GM19455 (cell line): ENCODE measurements around the gene ZNF563.
A peak's percentile ranks its signal among the peaks of the same experiment; 100 is the strongest.
"Not testable (repeated sequence)": the region's sequence is repeated elsewhere in the genome, so short reads cannot be mapped to it uniquely, and the experiment has no call there.

Experiments
- ATAC-seq: cut with Tn5 transposase; IDR thresholded peaks from one replicate; pipeline ENCODE4 v1.9.1; 2021; ENCODE audit not compliant: unreplicated experiment

Gene ZNF563

DNA sequence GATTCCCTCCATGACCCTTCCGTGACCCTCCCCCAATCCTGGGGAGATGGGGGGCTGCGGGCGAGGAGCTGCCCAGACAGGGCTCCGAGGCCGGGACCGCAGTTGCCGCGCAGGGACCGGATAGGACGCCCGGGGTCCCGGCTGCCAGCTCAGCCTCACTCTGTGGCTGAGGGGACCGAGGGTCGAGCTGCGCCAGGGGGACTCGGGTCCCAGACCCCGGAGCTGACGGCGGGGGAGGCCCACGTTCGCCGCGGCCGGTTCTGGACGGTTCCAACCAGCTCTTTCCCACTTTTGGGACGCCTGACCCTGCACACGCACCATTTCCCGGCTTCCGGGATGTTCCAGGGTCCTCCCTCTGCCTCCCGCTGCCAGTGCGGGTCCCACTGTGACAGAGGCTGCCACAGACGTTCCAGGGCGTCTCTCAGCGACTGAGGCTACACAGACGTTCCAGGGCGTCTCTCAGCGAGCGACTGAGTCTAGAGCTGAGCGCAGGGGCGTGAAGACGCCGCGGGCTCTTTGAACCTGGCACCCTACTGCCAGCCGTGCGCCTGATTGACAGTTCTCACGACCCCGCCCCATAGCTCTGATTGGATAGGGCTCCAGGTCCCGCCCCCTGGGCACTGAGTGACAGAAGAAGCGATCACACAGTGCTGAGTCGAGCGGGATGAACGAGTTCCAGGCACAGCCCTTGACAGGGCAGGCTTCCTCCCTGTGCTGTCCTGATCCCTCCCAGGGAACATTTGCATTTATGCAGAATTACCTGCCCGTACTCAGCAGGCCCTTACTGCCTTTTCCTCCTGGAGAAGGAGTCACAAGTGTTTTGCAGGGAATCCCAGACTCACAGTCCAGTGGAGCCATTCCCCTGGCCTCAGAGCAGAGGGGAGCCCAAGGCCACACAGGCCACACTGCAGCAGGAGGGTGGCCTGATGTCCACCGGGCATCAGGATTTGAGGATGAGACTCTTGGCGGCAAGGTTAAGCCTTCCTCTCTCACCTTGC lies at the start of gene ZNF563:
Gene ZNF563 (minus strand): TSS at position 472 of the 998 bp plus-strand sequence. CDS start 151 bp downstream, at position 321.
- ATAC-seq, result peak; percentile 88

- ATAC-seq, result no peak
Observed at GRCh38 chr19:12380444-12380737, 47.0 kb upstream of the ZNF563 start.

- no peak for ATAC-seq
Observed at GRCh38 chr19:12379732-12380443, 46.5 kb upstream of the ZNF563 start.

- no peak for ATAC-seq
Observed at GRCh38 chr19:12374026-12374425, 40.6 kb upstream of the ZNF563 start.

- ATAC-seq, result peak; percentile 95
Observed at GRCh38 chr19:12365236-12366162, 32.1 kb upstream of the ZNF563 start, which contains the start of gene ZNF442. ZNF442 (minus strand) TSS chr19:12365683; CDS start chr19:12363631, 2,052 bp downstream.

DNA sequence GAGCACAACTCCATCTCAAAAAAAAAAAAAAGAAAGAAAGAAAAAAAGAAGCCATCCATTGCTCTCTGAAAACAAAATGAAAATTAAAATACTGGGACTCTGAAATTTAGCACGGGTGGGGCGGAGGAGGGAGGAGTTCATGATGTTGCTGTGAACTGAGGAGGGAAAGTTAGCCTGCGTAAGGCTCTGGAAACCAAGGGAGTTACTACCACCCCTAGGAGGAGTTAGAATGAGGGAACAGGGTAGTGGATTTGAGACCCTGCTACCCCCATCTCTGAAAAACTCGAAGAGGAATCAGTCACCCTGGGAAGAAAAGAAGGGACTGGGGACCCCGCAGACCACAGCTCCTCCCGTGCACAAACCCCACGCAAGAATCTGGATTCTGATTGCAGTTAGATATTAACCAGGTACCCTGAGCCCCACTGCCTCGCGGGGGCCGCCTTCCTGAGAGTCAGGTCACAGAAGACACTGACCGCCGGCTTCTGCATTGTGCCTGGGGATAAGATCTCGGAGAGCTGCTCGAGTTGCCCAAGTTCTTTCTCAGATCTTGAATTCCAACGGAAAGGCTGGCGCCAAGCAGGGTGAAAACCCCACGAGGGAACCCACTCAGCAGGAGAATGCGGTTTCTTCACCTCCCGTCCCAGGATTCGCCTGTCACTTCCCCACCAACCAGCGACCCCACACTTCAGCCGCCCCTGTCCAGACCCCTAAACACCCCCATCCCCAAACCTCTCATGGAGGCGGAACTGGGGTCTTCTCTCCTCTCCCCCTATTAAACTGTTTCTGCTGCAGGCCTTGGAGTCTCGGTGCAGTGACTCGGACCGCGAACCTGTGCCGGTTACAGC lies 31.2 kb upstream of the ZNF563 start:
- ATAC-seq, result no peak

GRCh38 chr19:12362236-12362635 lies 28.8 kb upstream of the ZNF563 start:
- not testable (repeated sequence) for ATAC-seq

DNA sequence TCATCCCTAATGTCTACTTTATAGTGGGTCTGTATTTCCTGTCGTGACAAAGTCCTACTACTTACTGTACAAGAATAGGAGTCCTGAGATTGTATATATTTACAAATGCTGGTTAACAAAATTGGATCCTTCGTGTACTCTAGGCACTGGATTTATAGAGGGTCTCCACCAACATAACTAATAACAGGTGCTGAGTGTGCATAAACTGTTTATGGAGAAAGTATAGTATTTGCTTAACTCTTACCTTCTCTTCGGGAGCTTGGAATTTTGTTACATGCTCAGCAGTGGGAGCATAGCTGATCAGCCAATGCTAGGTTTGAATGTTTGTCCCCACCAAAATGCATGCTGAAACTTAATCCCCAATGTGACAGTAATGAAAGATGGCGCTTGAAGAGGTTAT lies 19.9 kb upstream of the ZNF563 start:
- no peak for ATAC-seq

- ATAC-seq, result no peak
Observed at GRCh38 chr19:12350890-12351197, 17.4 kb upstream of the ZNF563 start.

DNA sequence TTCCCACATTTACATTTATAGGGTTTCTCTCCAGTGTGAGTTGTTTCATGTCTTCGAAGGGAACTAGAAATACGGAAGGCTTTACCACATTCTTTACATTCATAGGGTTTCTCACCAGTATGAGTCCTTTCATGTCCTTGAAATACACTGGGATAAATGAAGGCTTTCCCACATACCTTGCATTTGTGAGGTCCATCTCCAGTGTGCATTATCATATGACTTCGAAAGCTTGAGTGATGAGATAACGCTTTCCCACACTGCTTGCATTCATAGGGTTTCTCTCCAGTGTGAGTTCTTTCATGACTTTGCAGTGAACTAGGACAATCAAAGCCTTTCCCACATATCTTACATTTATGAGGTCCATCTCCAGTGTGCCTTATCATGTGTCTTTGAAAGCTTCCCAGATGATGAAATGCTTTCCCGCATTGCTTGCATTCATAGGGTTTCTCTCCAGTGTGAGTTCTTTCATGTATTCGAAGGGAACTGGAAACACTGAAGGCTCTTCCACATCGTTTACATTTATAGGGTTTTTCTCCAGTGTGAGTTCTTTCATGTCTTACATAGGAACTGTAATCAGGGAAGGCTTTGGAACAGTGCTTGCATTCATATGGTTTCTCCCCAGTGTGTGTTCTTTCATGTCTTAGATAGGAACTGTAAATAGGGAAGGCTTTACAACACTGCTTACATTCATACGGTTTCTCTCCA lies 16.9 kb upstream of the ZNF563 start:
- ATAC-seq, result no peak

DNA sequence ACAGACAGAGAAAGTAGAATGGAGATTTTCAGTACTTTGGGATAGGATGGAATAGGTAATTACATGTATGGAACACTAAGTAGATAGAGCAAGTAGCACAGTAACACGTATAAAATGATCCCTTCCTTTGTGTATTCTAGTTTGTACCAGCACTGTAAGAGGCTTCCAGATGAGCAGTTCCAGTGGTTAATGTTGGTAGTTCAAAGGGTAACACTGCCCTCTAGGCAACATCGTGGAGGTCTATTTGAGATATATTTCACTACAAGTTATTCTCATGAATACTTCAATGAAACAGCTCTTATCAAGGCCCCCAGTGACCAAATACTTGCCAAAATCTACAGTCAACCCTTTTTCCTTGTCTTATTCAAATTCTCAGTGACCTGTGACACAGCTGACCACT lies 13.5 kb upstream of the ZNF563 start:
- no peak for ATAC-seq

- ATAC-seq, result no peak
Observed at GRCh38 chr19:12345197-12345596, 11.8 kb upstream of the ZNF563 start.

DNA sequence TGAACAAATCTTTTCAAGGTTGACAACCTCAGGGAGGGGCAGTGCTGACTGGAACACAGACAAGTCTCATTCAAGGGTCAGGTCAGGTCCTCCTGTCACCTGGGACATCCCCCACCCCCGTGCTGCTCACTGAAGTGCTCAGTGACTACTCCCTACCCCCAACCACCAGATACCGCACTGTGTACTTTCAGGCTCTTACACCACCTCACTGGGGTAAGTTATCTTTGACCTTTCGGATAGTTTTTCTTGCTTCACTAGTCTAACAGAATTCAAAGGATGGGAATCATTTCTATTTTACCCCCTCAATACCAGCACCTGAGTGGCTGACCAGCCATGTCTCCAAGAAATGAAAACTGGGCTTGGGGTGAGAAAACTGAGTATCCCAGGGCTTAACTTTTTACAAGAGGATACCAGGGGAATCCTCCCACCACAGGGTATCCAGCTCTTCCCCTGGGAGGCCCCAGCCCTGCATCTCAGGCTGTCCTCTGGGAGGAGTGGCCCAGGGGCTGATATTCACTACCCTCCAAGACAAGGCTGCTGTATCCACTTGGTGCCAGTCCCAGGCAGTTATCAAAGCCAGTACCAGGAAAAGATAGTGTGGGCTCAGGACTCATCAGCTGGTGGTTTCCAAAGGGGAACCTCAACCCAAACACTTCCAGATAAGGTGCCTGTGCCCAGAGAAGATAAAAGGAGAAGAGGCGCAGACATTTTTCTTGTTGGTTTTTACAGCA lies 2.1 kb downstream of the ZNF563 start:
- ATAC-seq, result no peak

GRCh38 chr19:12330340-12330739 lies 3.1 kb downstream of the ZNF563 start:
- ATAC-seq, result no peak

DNA sequence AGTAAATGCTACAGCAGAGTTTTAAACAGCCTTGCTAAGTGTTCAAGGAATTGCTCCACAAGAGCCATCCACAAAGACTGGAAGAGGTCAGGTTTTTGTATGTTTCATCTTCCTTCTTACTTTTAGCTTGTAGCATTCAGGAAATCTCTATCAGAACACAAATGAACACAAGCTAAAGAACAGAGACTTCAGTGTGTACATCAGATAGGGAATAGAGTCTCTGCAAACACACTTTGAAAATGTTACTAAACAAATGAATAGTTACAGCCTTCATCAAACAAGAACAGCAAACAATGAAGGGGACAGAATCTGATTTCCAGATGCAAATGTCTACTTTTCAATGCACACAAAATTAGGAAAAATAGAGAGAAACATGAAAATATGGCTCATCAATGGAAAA lies 7.7 kb downstream of the ZNF563 start:
- ATAC-seq, result no peak

DNA sequence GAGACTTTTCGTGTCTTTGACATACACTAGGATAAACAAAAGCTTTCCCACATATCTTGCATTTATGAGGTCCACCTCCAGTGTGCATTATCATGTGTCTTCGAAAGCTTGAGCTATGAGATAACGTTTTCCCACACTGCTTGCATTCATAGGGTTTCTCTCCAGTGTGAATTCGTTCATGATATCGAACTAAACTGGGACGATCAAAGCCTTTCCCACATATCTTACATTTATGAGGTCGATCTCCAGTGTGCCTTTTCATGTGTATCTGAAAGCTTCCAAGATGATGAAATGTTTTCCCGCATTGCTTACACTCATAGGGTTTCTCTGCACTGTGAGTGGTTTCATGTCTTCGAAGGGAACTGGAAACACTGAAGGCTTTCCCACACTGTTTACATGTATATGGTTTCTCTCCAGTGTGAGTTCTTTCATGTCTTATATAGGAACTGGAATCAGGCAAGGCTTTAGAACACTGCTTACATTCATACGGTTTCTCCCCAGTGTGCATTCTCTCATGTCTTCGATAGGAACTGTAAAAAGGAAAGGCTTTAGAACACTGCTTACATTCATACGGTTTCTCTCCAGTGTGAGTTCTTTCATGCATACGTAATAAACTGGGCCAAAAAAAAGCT lies 14.5 kb downstream of the ZNF563 start:
- no peak for ATAC-seq

- ATAC-seq, result no peak
Observed at GRCh38 chr19:12314553-12314952, 18.9 kb downstream of the ZNF563 start.

DNA sequence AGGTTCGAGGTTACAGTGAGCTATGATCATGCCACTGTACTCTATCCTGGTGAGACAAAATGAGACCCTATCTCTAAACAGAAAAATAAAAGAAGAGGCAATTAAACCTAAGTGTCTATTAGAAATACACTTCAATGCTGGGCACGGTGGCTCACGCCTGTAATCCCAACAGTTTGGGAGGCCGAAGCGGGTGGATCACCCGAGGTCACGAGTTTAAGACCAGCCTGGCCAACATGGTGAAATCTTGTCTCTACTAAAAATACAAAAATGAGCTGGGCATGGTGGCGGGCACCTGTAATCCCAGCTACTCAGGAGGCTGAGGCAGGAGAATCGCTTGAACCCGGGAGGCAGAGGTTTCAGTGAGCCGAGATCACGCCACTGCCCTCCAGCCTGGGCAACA lies 24.5 kb downstream of the ZNF563 start:
- ATAC-seq, result not testable (repeated sequence)
